NCI-H510A treated with DMSO at 0.1 percent for 48 hours (cell line): ENCODE data around the gene NMUR1.

Experiments used
- DNase-seq: peaks from one replicate; lab custom pipeline; 2025; lab: John Stamatoyannopoulos, UW

NMUR1 gene

GRCh38 chr2:231483398-231484329 lies 46.6 kb downstream of the NMUR1 start:
- DNase-seq = no peak

GRCh38 chr2:231482806-231483391 lies 47.3 kb downstream of the NMUR1 start:
- peak; percentile 72 for DNase-seq

- DNase-seq = no peak
Measured at GRCh38 chr2:231480781-231481180, 49.5 kb downstream of the NMUR1 start.

- no peak for DNase-seq
Measured at GRCh38 chr2:231479455-231479854, 50.8 kb downstream of the NMUR1 start.

GRCh38 chr2:231476920-231477319 lies 53.3 kb downstream of the NMUR1 start:
- no peak for DNase-seq

DNA sequence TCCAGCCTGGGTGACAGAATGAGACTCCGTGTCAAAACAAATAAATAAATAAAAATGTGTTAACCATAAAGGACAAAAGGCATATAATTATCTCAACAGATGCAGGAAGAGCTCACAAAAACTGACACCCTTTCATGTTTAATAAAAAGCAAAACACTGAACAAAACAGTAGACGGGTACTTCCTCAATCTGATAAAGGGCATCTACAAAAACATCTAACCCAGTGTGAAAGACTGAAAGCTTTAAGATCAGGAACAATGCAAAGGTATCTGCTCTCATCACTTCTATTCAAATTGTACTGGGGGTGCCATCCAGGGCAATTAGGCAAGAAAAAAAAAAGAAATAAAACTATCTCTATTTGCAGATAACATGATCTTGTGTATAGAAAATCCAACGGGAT lies 54.3 kb downstream of the NMUR1 start:
- no peak for DNase-seq
